GM12892 (cell line): Measurements from ENCODE around the gene DDIT4.

Experiments
- DNase-seq: peaks from one replicate; pipeline ENCODE4 v3.0.0; 2011; ENCODE audit not compliant: insufficient read length
- FAIRE-seq: peaks from 2 replicates; lab custom pipeline; 2011; peaks lifted over from hg19 to GRCh38; lab: Jason Lieb, UNC
- POLR2A ChIP-seq: IDR thresholded peaks from 2 replicates; pipeline ENCODE4 v1.6.1; 2011; ENCODE audit warnings: low read depth, low read length, control low read depth
- POLR2AphosphoS5 ChIP-seq: IDR thresholded peaks from 2 replicates; pipeline ENCODE4 v1.6.1; 2011; ENCODE audit warnings: low read depth, low read length, control low read depth
- TAF1 ChIP-seq: IDR thresholded peaks from 2 replicates; pipeline ENCODE4 v1.6.1; 2011; ENCODE audit warnings: low read depth, mild to moderate bottlenecking, control low read depth, low read length, borderline replicate concordance

The DDIT4 gene

GRCh38 chr10:72316748-72317435 is 43.2 kb downstream of the DDIT4 start:
- FAIRE-seq (no peak), DNase-seq (peak; percentile 14)
- TF ChIP-seq POLR2AphosphoS5, result no peak

GRCh38 chr10:72318418-72319262 is 44.9 kb downstream of the DDIT4 start:
- FAIRE-seq, result no peak
- DNase-seq, result no peak
- no peak for TF ChIP-seq POLR2A
- no peak for TF ChIP-seq TAF1

DNA sequence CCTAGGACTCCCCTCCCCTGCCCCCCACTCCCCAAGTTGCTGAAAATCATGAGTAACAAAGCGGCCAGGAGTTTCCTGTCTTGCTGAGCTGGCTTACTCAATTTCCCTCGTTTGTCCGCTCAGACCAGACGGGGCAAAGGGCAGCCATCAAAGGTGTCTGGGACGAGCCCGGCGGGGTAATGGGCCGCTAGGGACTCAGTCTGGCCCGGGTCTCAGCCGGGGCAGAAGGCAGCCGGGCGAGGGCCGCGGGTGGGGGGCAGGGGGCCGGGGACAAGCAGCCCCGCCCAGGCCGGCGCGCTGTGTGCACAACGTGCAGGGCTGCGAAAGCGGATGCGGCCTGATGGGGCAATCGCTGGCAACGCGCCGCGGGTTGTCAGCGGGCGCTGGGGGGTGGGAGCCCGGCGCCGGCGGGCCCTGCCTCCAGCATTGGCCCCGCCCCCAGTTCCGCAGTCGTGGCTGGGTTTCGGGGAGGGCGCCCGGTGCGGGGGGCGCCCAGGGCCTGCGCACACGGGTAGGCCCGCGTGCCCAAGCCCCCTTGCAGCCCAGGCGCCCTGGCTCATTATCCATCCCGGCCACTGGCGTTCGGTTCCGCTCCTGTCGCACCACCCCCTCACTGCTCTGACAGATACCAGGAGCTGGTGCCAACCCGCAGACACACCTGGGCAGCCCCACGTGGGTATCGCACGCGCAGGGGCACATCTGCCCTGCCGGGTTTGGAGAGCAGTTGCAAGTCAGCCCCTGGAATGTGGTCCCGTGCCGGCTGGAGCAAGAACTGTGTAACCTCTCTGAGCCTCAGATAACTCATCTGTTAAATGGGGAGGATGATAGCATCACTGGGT is 45.9 kb downstream of the DDIT4 start:
- DNase-seq (peak; percentile 85), FAIRE-seq (peak; percentile 65)
- TF ChIP-seq TAF1 (0 out of 2 replicates have a peak, but pooled peaks have one; percentile 3), POLR2A (peak; percentile 48; the same call in 1 of the 2 replicates), POLR2AphosphoS5 (peak; percentile 65)

- DNase-seq (peak; percentile 70), FAIRE-seq (peak; percentile 87)
- TF ChIP-seq POLR2A, result peak; percentile 81
- TF ChIP-seq TAF1, result peak; percentile 68; the same call in 1 of the 2 replicates
- peak; percentile 84; the same call in 1 of the 2 replicates for TF ChIP-seq POLR2AphosphoS5
Observed at GRCh38 chr10:72320676-72321247, 47.0 kb downstream of the DDIT4 start.

DNA sequence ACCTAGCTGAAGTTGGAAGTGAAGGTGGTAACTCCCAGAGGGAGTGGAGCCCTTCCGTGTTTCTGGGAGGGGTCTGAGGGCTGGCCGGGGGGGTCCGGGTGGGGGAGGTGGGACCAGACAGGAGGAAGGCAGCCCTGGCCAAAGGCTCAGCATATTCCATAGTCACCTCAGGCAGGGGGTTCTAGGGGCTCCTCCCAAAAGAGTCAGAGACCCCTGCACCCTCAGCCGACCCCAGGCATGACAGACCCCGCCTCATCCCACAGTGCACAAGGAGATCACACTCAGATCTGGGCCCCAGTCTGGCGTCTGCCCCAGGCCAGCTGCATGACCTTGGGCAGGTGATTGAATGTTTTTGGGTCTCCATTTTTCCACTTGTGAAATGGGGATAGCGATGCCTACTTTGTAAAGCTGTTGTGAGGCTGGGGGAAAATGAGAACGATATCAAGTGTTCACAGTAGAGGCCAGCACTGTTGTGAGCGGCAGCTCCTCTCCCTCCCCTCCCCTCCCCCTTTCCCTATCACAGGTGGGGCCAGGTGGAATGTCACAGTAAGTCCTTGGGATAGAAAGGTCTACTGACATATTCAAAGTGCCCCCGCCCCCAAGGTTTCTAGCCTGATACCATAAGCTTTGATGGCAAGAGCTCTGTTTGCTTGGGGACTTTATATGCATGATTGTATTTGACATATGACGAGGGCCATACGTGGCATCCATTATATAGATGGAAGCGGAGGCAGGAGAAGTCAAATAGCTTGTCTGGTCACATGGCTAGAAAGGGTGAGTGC is 47.7 kb downstream of the DDIT4 start:
- DNase-seq (peak; percentile 4), FAIRE-seq (no peak)
- no peak for TF ChIP-seq TAF1
- no peak for TF ChIP-seq POLR2AphosphoS5
- no peak for TF ChIP-seq POLR2A

DNA sequence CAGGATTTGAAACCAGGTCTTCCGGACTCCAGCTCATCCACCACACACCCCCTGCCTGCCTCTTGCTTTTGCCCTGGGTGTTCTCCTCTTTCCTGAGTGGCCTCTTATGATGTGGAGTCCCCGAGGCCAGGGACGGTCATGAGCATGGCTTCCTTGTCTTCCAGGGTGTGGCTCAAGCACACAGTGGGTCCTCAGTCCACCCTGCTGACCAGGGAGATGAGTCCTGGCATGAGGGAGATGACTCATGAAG is 48.2 kb downstream of the DDIT4 start:
- DNase-seq, result no peak
- TF ChIP-seq POLR2A, result no peak
- TF ChIP-seq POLR2AphosphoS5, result no peak
- TF ChIP-seq TAF1, result no peak
- FAIRE-seq, result no peak

DNA sequence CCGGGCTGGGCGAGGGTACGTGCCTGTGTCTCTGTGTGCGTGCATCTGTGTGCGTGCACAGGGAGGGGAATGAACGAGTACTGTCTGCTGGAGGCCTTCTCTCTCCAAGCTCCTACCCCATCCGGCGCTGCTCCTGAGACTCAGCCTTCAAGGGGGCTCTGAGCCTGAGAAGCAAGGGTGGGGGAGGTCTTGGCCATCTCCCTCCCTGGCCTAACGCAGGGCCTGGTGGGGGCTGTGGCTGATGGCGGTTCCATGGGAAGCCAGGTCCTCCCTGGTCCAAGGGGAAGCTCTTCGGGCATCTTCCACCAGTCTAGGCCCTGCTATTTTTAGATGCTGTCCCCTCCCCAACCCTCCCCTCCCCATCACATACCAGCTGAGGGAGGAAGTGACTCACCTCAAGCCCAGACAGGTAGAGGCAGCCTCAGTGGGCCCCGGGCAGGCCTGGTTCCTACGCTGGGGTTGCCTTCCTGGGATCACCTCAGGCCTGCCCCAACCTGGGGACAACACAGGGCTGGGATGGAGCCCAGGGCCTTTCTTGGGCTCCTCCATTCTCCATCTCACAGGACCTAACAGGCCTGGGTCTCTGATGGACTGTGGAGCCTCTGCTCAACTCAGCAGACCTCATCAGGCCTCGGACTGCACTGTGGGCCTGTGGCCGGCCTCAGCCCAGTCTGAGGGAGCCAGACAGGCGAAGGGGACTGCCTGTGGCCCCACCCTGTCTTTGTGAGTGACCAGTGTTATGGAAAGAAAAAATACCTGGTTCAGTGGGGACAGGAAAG is 48.7 kb downstream of the DDIT4 start:
- TF ChIP-seq POLR2A, result no peak
- TF ChIP-seq POLR2AphosphoS5, result no peak
- no peak for TF ChIP-seq TAF1
- DNase-seq, result peak; percentile 15
- no peak for FAIRE-seq

DNA sequence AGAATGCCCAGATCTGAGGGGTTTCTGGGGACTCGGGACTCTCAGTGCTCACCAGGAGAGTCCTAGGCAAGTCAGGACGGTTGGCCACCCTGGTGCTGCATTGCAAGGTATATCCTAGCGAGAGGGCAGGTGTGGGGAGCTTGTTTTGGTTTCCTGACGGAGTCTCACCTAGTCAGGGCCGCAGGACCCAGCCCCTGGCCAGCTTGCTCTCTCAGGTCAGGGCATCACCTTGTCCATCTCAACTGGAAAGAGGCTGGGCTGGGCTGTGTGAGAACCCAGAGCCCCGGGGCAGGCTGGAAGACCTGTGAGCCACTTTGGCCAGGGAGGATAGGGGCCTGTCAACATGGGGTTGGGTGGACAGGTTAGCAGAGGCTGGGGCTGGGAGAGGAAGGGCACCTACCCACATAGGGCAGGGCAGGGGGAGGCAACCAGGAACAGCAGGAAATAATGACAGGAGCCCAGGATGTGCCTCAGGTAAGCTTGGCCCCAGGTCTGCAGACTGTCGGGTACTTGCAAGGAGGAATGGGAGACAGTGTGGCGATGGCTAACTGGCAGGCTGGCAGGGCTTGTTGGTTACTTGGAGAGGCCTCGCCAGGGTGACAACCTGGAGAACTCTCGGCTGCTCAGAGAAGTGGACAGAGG is 49.5 kb downstream of the DDIT4 start:
- TF ChIP-seq POLR2AphosphoS5 (no peak), POLR2A (no peak), TAF1 (no peak)
- DNase-seq (no peak), FAIRE-seq (no peak)

GRCh38 chr10:72323771-72324191 is 50.1 kb downstream of the DDIT4 start:
- DNase-seq, result no peak
- TF ChIP-seq POLR2A, result no peak
- TF ChIP-seq TAF1, result no peak
- no peak for TF ChIP-seq POLR2AphosphoS5
- FAIRE-seq, result no peak
